Renal cortex interstitium (tissue), 15 donors: ENCODE measurements around the gene FAM118B. TPM values are rescaled to one million over a fixed set of nuclear protein-coding genes. Genes with fewer than 3 reads are reported as not detected.

ENCODE experiments used
- DNase-seq, 11 donors: peaks; one replicate each; pipeline ENCODE4 v3.0.0-alpha.2; 2013; ENCODE audit warnings: low read depth in 9 of 11, low spot score in 4 of 11; ENCODE audit errors: extremely low read depth in 1 of 11
- long read RNA-seq, 16 experiments: transcript quantifications; one replicate each; lab custom pipeline, GENCODE V29; 2026
- polyA plus RNA-seq, 3 donors: library from polyadenylated mRNA; unstranded; fragments of 120-200 nt; gene quantifications; one replicate each; pipeline ENCODE4 v1.2.1, GENCODE V29; 2013; ENCODE audit not compliant: insufficient read length in 3 of 3

The FAM118B gene
- 10 to 100 TPM; 26.1 to 31.6 (median 27.7) TPM for polyA plus RNA-seq
- long read RNA-seq, donor 1, partial matches to known transcripts, result 38 of 42 reads
- long read RNA-seq, donor 1, other reads (novel, unspliced or antisense), result 0 of 42 reads
- long read RNA-seq, donor 2, partial matches to known transcripts, result 5 of 9 reads
- long read RNA-seq, donor 2, other reads (novel, unspliced or antisense), result 0 of 9 reads
- long read RNA-seq, donor 3, partial matches to known transcripts, result 32 of 61 reads
- long read RNA-seq, donor 3, other reads (novel, unspliced or antisense), result 26 of 61 reads
- long read RNA-seq, donor 4, partial matches to known transcripts, result 0 of 7 reads
- long read RNA-seq, donor 4, other reads (novel, unspliced or antisense), result 0 of 7 reads
- long read RNA-seq, donor 5, result 0 reads
- long read RNA-seq, donor 6, partial matches to known transcripts, result 138 of 145 reads
- long read RNA-seq, donor 6, other reads (novel, unspliced or antisense), result 5 of 145 reads
- long read RNA-seq, donor 7, partial matches to known transcripts, result 0 of 10 reads
- long read RNA-seq, donor 7, other reads (novel, unspliced or antisense), result 5 of 10 reads
- long read RNA-seq, donor 8, transcript FAM118B-209 (9 exons, 2,402 nt), result major isoform, 5 of 72 reads
- long read RNA-seq, donor 8, partial matches to known transcripts, result 49 of 72 reads
- long read RNA-seq, donor 8, other reads (novel, unspliced or antisense), result 18 of 72 reads
- long read RNA-seq, donor 9, partial matches to known transcripts, result 28 of 52 reads
- long read RNA-seq, donor 9, other reads (novel, unspliced or antisense), result 21 of 52 reads
- long read RNA-seq, donor 10, partial matches to known transcripts, result 18 of 45 reads
- long read RNA-seq, donor 10, other reads (novel, unspliced or antisense), result 23 of 45 reads
- long read RNA-seq, donor 11, partial matches to known transcripts, result 13 of 34 reads
- long read RNA-seq, donor 11, other reads (novel, unspliced or antisense), result 21 of 34 reads
- long read RNA-seq, donor 12, partial matches to known transcripts, result 17 of 22 reads
- long read RNA-seq, donor 12, other reads (novel, unspliced or antisense), result 0 of 22 reads
- long read RNA-seq, donor 13, result 0 reads
- long read RNA-seq, donor 14, partial matches to known transcripts, result 26 of 46 reads
- long read RNA-seq, donor 14, other reads (novel, unspliced or antisense), result 17 of 46 reads
- long read RNA-seq, donor 15, partial matches to known transcripts, result 5 of 18 reads
- long read RNA-seq, donor 15, other reads (novel, unspliced or antisense), result 10 of 18 reads
- long read RNA-seq, donor 16, transcript FAM118B-209 (9 exons, 2,402 nt), result major isoform, 8 of 168 reads
- long read RNA-seq, donor 16, partial matches to known transcripts, result 110 of 168 reads
- long read RNA-seq, donor 16, other reads (novel, unspliced or antisense), result 49 of 168 reads

DNA sequence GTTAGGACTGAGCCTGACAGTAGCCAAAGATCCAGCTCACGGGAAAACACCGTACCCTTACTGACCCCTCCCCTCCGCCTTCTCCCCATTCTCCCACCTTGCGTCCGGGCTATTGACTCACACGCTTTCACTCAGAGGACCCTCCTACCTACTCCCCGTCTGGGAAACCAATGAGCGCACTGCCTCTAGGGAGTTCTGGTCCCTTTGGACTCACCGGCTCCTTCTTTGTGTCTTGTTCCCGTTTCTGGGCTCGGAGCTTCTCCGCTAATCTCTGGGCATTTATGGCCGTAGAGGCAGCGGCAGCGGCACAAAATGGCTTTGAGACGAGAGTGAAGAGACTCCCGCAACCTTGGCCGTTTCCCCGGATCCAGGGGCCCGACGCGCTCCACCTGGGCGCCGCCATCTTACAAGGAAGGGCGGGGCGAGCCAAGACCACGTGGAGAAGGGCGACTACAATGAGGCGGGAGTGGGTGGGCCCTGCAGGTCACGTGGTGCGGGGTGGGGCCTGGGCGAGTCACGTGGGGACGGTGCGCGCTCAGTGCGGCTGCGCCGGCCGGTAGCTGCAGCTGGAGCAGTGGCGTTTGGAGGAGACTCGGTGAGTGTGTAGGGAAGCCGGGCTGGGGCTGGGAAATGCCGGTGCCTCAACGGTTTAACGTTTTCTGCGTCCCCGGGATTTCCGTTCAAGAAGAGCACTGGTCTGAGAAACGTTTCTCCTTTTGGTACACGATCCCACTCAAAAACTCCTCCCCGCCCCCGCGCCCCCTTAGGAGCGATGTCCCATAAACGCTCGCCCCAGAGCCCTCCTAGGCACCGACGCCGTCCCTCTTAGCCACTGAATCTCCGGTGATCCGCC is at the start of gene FAM118B, which contains the start of gene RPUSD4:
FAM118B (plus strand) TSS at position 547 of the 853 bp plus-strand sequence. CDS start 23,220 bp downstream, outside the sequence.
RPUSD4 (minus strand) TSS at position 415 of the 853 bp plus-strand sequence; CDS start at position 403, 12 bp downstream.
- DNase-seq, result peak; percentile 82 to 95 (median 94)

DNA sequence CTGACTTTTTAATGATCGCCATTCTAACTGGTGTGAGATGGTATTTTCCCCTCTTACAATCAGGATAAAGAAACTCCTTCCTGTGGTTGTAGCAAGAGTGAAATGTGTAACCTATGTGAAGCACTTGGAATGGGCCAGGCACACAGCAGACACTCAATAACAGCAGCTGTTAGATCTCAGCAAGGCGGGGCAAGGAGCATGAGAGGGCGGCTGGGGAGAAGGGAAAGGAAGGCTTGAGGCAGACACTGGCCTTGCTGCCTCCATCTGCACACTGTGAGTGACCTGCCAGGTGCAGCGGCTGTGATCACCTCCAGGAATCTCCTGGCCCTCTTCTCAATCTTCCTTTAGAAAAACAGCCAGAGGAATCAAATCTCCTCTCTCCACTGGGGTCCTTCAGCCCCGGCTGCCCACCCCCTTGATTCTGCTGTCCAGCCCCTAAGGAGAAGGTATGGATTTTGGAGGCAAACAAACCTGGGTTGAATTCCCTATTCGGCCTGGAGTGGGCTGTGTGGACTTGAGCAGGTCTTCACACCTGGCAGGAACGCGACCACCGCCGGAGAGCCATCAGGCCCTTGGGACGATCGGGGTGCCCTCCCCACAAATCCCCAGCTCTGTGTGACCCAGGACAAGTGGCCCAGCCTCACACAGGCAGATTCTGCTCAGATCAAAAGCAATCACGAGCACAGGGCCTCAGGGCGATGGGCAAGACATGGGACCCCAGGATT is 49.1 kb upstream of the FAM118B start:
- no peak for DNase-seq

DNA sequence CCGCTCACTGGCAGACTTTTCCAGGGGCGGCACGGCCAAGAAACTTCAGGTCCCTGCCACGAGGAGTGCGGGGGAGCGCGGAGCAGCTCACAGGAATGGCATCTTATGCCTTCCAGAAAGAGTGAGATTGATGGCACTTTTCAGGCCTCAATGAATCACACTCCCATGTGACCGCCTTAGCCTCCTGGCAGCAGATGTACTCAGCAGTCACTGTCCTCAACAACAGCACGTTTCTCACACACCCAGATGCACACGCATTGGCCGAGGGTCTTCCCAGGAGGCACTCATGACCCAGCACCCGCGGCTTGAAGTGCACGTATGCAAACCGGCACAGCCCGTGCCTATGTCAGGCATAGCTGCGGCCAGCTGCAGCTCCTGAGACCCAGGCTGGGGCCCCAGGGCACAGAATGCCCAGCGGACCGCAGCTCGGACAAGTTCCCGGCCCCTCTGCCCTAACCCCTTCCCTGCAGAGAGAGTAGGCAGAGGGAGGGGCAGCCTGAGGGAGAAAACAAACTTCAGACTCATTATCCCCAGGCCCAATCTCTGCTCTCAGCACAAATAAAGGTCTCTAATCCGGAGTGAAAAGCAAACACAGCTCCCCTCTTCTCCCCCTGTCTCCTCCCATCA is 48.4 kb upstream of the FAM118B start:
- peak in 6 of 11 donors; percentile 70 to 86 (median 82) for DNase-seq

DNA sequence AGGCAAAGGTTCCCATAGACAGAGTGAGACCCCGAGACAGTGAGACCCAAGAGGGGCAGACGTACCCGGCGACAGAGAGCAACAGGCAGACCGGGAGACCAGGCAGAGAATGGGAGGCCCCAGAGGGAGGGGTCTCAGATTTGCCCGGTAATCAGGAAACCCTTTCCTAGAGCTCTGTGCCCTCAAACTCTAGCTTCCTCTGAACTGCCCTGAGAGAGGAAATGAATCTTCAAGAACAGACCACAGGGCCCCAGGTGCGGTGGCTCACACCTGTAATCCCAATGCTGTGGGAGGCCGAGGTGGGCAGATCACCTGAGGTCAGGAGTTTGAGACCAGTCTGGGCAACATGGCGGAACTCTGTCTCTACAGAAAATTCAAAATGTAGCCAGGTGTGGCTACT is 47.8 kb upstream of the FAM118B start:
- DNase-seq, result no peak

DNA sequence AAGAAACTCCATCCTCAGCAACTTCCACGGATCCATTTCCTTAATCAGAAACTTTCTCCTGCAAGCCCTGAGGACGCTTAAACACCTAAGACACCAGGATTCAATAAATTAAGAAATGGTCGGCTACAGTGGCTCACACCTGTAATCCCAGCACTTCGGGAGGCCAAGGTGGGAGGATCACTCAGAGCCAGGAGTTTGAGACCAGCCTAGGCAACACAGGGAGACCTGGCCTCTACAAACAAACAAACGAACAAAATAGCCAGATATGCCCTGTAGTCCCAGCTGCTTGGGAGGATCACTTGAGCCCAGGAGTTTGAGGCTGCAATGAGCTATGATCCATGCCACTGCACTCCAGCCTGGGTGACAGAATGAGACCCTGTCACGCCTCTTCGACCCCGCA is 46.8 kb upstream of the FAM118B start:
- no peak for DNase-seq

DNA sequence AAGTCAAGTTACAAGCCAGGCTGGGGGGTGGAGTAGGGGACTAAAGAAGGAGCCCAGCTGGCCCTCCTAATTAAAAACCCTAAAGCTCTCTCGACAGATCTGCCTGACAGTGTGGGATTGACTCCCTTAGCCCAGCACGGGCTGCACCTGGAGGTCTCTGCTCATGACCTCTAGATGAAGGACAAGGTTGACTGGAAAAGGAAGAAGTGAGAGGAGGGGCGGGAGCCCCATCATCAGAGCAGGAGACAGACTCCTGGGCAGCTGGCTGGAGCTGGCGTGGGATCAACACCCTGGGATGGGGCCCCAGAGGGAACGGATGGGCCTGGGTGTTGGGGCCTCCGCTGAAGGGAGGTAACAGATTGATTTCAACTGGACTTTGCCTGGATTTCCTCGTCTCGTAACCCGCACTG is 46.3 kb upstream of the FAM118B start:
- no peak for DNase-seq

DNA sequence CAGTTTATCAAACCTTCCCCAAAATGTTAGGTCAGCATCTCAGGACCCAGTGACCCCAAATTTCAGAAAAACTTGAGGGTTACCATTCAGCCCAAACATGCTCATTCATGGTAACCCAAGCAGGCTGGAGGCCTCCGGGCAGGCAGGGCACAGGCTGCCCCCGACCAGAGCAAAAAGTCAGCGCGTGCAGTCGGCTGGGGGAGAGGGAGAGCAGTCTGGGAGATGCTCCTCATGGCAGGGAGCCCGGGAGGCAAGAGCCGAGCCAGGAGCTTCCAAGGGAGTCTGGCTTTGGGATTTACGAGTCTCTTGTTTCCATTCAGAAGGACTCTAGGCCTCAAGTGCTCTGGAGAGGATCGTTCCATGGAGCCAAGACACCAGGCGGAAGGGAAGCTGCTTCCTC is 45.8 kb upstream of the FAM118B start:
- no peak for DNase-seq

DNA sequence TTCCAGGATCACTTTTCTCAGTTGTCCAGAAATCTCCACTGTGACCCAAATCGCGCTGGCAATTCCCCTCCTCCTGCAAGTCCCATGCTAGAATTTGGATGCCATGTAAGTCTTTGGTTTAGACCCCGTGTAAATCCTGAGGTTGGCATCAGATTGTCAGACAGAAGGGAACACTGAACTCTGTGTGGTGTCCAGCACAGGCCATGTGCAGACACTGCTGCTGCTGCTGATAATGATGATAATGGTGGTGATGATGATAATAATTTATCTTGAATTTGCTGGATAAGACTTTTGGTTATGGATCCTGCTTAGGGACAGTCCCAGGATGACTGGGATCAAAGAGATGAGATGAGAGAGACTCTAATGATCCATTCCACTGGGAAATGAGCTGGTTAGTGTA is 45.2 kb upstream of the FAM118B start:
- DNase-seq, result no peak

DNA sequence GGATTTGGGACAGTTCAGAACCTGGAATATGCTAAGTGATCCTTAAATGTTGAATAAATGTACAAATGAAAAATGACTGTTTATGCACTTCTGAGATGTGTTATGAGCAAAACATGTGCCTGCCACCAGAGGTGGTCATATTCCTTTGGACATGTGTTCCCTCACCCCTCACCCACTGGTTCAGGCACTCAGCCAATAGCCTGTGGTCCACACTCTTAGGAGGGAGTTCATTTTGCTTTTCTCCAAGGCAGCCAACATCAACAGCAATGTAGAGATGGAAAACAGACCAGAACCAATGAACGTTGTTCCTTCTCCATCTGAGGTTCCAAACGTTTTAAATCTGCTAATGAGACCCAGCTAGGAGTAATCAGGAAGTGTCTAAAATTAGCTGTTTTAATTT is 44.1 kb upstream of the FAM118B start:
- DNase-seq, result no peak

DNA sequence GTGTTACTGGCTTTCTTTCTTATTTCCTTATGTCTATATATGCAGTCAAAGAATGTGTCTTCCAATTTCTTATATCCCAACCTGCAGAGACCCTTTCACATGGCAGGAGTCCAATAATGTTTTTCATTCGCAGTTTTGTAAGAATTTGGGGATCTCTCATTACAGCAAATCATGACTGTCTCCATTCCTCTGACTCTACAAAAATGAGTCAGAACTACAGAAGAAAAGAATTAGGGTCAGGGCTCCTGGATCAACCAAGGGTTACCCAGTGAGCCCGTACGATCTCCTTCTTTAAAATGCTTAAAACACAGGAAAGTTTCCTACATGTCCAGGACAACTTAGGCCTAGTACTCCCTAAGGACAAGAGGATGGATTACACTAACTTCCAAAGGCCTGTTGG is 42.3 kb upstream of the FAM118B start:
- DNase-seq, result no peak

DNA sequence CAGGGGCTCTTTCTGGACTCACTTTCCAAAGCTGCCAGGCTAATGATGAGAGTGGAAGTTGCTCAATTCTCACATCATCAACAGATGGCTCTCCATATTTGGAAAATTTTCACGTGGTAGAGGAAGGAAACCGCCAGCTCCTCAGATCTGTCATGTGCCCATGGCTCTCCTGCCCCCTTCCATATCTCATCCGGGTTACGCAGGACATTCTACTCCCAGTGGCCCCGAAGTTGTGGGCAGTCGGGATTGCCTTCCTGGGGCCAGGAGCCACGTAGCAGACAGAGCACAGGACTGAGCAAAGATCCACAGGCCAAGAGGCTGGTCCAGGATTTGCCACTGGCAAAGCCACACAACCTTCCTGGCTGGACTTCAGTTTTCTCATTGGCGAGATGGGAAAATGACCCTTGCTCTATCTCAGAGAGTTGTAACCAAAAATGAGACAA is 39.0 kb upstream of the FAM118B start:
- no peak for DNase-seq

DNA sequence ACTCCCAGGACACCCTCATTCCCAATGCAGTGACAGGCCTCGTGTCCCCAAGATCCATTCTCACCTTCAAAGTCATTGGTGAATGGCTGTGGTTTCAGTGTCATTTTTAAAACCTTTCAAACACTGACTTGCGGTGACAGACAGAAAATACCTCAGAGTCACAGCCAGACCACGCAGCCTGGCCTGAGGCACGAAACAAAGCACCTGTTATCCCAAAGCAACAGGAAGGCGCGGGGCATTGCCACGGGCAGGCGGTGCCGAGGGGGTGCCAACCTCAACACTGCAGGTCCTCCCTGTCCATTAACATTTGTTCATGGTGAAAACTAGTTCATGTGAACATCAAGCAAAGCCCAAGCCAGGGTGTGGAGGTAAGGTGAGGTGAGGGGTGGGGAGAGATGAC is 38.3 kb upstream of the FAM118B start:
- DNase-seq, result no peak

DNA sequence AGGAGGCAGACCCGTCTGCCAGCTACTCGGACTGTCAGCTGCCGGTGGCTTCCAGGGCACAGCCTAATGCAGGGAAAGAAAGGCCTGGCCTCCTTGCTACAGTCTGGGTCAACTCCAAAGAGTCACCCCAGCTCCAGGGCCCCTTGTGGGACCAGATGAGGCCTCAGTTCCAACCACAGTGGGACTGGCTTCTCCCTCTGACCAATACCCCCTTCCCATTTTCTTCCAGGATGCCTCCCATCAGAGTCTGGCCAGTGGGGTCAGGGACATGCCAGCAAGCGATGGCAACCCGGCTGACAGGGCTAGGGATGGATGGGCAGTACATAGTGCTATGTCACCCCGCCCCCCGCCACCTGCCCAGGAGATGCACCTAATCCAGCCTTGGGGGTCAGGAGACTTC is 36.8 kb upstream of the FAM118B start:
- DNase-seq, result no peak

DNA sequence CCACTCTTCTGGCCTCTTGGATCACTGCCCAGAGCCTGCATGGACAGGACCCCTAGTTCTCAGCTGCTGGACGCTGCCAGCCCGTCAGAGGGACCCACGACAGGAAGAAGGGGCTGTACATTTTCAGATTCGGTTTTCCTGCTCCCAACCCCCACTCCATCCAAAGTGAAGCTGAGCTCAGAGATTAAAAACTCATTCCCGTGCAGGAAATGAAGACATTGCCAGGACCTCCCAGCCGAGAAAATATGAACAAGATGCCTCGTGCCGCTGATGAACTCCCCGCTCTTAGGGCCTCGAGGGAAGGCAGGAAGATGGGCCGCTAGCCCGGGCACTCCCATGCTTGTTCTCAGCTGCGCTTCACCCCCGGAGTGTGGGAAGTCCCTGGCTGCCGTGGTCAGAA is 36.2 kb upstream of the FAM118B start:
- DNase-seq, result no peak

DNA sequence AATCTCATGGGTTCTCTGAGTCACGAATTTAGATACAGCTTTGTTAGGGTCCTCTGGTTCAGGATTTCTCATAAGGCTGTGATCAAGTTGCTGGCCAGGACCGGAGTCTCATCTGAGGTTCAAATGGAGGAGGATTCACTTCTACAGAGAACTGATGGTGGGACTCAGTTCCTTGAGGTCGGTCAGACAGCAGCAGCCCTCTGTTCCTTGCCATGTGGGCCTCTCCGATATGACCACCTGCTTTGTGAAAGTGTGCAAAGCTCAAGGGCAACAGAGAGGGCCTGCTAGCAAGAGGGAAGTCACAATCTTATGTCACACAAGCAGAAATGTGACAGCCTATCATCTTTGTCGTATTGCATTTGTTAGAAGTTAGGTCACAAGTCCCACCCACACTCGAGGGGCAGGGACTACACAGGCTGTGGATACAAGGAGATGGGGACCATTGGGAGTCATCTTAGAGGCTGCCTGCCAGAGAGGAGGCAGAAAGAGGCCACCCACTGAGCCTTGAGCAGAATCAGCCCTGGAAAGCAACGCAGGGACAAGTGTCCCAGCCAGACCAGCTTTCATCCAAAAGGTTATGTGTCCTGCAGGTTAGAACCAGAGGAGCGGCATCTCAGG is 34.6 kb upstream of the FAM118B start:
- no peak for DNase-seq

DNA sequence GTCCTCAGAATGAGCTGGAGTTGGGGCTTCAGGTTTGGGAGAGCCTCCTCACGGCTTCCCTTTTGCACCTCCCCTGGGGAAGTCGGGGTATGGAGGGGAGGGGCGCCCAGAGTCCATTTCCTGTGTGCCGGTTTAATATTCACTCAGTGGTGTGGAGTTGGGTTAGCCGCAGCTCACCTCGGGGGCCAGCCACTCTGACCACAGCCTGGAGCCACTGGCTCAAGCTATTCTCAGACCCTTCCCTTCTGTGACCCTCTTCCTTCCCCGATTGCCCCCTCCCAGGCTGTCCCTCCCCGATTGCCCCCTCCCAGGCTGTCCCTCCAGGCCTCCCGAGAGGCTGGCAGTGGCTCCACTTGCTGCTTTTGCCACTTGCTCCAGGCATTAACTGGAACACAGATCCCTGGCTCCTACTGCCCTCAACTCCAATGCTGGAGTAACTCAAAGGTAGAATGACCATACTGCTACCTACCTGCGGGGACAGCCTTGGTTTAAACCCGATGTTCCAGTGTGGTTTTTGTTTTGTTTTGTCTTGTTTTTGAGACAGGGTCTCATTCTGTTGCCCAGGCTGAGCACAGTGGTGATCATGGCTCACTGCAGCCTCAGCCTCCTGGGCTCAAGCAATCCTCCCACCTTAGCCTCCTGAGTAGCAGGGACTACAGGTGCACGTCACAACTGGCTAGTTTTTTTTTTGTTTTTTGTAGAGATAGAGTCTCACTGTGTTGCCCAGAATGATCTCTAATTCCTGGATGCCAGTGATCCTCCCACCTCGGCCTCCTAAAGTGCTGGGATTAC is 29.4 kb upstream of the FAM118B start:
- DNase-seq, result no peak
